Measurements from ENCODE around the gene PNPLA7. TPM values are rescaled to one million over a fixed set of nuclear protein-coding genes. Genes with fewer than 3 reads are reported as not detected.

Gene PNPLA7
- total RNA-seq, 4 donors from 2014 or later, result 13.0 to 34.3 (median 29.2) TPM

DNA sequence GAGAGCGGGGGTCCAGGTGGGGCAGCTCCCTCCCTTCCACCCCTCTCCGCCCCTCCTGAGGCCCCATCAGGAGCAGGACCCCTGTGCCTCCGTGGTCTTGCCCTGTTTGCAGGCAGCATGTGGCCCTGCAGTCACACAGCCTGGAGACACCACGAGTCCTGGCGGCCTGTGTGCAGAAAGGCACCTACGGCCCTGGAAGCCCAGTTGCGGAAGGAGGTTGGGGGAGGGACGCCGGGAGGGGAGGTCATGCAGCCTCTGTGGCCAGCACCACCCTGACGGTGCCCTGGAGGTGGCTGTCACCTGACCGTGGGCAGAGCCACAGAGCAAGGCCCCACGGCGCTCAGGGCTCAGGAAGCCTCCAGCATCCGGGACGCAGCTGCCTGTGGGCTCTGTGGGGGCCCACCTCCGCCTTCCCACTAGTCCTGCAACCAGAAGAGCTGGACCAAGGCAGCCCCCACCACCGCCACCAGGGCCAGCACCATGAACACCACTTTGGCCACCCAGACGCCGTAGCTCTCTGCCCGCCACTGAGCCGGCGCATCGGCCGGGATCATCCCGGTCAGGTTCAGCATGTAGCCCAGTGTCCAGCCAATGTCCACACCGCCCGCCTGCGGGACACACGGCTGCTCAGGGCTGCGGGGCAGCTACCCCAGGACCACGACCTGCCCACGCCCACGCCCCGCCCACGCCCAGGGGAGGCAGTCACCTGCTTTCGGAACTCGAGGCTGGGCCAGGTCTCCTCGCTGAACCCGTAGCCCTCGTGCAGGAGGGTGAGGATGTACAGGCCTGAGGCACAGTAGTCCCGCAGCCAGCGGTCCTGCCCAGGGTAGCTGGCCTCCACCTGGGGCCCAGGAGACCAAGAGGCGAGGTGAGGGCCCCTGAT lies 115.5 kb downstream of the PNPLA7 start:
- no peak for TF ChIP-seq CTCF (IDR thresholded peaks at IDR 0.05; ENCODE audit: low read depth)

GRCh38 chr9:137433916-137434431 lies 116.2 kb downstream of the PNPLA7 start:
- no peak for TF ChIP-seq CTCF (IDR thresholded peaks at IDR 0.05; ENCODE audit: low read depth)

DNA sequence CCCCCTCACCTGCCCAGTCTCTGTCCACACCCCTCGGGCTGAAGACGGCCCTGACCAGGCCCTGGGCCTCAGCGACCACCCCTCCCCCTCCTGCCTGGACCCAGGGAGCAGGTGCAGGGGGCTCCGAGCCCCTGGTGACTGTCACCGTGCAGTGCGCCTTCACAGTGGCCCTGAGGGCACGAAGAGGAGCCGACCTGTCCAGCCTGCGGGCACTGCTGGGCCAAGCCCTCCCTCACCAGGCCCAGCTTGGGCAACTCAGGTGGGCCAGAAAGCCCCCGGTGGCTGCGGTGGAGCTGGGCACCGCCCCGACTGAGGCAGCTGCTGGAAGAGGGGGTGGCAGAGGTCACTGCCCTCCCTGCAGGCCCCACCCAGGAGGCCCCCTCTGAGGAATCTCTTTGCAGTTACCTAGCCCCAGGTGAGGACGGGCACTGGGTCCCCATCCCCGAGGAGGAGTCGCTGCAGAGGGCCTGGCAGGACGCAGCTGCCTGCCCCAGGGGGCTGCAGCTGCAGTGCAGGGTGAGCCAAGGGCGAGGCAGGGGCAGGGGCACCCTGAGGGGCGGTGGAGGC lies 116.8 kb downstream of the PNPLA7 start:
- no peak for TF ChIP-seq CTCF (IDR thresholded peaks at IDR 0.05; ENCODE audit: low read depth)

GRCh38 chr9:137432687-137433348 lies 117.4 kb downstream of the PNPLA7 start:
- no peak for TF ChIP-seq CTCF (IDR thresholded peaks at IDR 0.05; ENCODE audit: low read depth)

- TF ChIP-seq CTCF (IDR thresholded peaks at IDR 0.05; ENCODE audit: low read depth), result no peak
Observed at GRCh38 chr9:137431416-137431931, 118.7 kb downstream of the PNPLA7 start.

DNA sequence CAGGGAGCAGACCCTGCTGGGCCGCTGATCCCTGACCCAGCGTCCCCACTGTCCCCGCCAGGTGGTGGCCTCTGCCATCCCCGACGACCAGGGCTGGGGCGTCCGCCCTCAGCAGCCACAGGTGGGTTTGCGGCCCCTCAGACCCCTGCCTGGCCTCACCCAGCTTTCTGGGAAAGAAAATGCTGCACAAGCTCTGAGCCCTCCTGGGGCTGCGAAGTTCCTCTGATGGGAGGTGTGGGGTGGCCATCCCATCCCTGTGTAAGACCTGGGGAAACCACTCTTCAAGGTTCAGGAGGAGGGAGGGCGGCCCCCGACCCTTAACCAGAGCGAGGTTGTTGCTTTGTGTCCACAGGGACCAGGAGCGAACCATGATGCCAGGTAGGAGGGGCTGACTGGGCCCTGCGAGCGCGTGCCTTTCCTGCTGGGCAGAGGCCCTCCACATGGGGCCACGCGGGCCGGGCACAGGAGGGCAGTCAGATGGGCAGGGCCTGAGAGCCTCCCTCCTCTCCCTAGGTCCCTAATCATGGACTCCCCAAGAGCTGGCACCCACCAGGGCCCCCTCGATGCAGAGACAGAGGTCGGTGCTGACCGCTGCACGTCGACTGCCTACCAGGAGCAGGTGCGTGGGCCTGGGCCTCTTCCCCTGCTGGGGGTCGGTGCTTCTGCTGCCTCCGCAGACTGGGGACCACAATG lies 119.3 kb downstream of the PNPLA7 start:
- TF ChIP-seq CTCF (IDR thresholded peaks at IDR 0.05; ENCODE audit: low read depth), result no peak
